Left lung (tissue), 10 donors: ENCODE data around the gene AFG1L. TPM values are rescaled to one million over a fixed set of nuclear protein-coding genes. Genes with fewer than 3 reads are reported as not detected.

Experiments
- ATAC-seq: fragments of 200-7000 bp; cut with Tn5 transposase; one replicate; pipeline ENCODE4 v1.9.1; 2020; ENCODE audit warnings: moderate library complexity
- DNase-seq, 4 donors: peaks; one replicate each; pipeline ENCODE4 v3.0.0-alpha.2; 2013 to 2020
- H3K27ac ChIP-seq, 2 donors: fragments of 200-600 bp; sonication (generic) in 1 of 2; one replicate each; pipeline versions ENCODE4 v1.5.0 to v1.8.0; 2020 to 2021
- H3K27me3 ChIP-seq, 2 donors: fragments of 200-600 bp; sonication (generic) in 1 of 2; one replicate each; pipeline versions ENCODE4 v1.5.0 to v1.8.0; 2020 to 2021
- H3K36me3 ChIP-seq, 2 donors: fragments of 200-600 bp; sonication (generic) in 1 of 2; one replicate each; pipeline versions ENCODE4 v1.5.0 to v1.8.0; 2020 to 2021
- H3K4me1 ChIP-seq, 2 donors: fragments of 200-600 bp; one replicate each; pipeline ENCODE4 v1.8.0; 2021
- H3K4me3 ChIP-seq, 2 donors: fragments of 200-600 bp; sonication (generic) in 1 of 2; one replicate each; pipeline versions ENCODE4 v1.5.0 to v1.8.0; 2020 to 2021; ENCODE audit warnings: mild to moderate bottlenecking in 1 of 2
- H3K9me3 ChIP-seq, 2 donors: fragments of 200-600 bp; sonication (generic) in 1 of 2; one replicate each; pipeline versions ENCODE4 v1.5.0 to v1.8.0; 2020 to 2021
- CTCF ChIP-seq, 2 donors: fragments of 200-600 bp; sonication (generic) in 1 of 2; IDR thresholded peaks; one replicate each; pipeline versions ENCODE4 v1.5.0 to v1.8.0; 2021; ENCODE audit warnings: antibody characterized with exemption in 2 of 2
- intact Hi-C, 2 donors: fragments of 100-400 bp; cut with DNase I; formaldehyde crosslinking; loops; one replicate each; pipeline versions ENCODE4 v1.11.2 to v1.14.2; 2022
- polyA plus RNA-seq, 6 donors: library from polyadenylated mRNA; unstranded; fragments of 120-200 nt; gene quantifications; one replicate each; pipeline ENCODE4 v1.2.1, GENCODE V29; 2013; ENCODE audit not compliant: insufficient read length in 6 of 6
- total RNA-seq, 2 donors: library from RNA; stranded (reverse); fragmentation: NEBNext Ultra II Directional; extraction: Animal tissue kit (Norgen Biotek cat#: 25700); gene quantifications; one replicate each; pipeline ENCODE4 v1.2.1, GENCODE V29; 2021
- donor health status: DM: no; HTN: yes; CAD: no.
- donor health status: DM: no; HTN: no; CAD: no.

The AFG1L gene
- total and polyA plus RNA-seq, 8 donors, result 5.8 to 10.2 (median 7.7) TPM

- H3K9me3 ChIP-seq, result no peaks in the 10 kb centered on the region
- H3K27ac ChIP-seq, result no peak overlapping the region
- ATAC-seq (no peak), DNase-seq (no peak)
- no peaks in the 10 kb centered on the region for H3K27me3 ChIP-seq
- no peak overlapping the region for H3K4me3 ChIP-seq
- H3K4me1 ChIP-seq, result no peaks in the 10 kb centered on the region
- no peak for TF ChIP-seq CTCF (IDR thresholded peaks at IDR 0.05)
- no peaks in the 10 kb centered on the region for H3K36me3 ChIP-seq
- intact Hi-C loops, result no loop called here
Observed at GRCh38 chr6:108275976-108276375, 18.9 kb upstream of the AFG1L start.

- Histone ChIP-seq H3K4me1 (no peaks in the 10 kb centered on the region), H3K36me3 (no peaks in the 10 kb centered on the region), H3K9me3 (no peaks in the 10 kb centered on the region), H3K27ac (no peak overlapping the region), H3K4me3 (no peak overlapping the region), H3K27me3 (no peaks in the 10 kb centered on the region)
- no peak for DNase-seq
- no peak for TF ChIP-seq CTCF (IDR thresholded peaks at IDR 0.05)
- intact Hi-C loops, result no loop called here
- ATAC-seq, result no peak
Observed at GRCh38 chr6:108277295-108277694, 17.6 kb upstream of the AFG1L start.

GRCh38 chr6:108277831-108278230 is 17.0 kb upstream of the AFG1L start:
- Histone ChIP-seq H3K36me3 (no peaks in the 10 kb centered on the region), H3K27ac (no peak overlapping the region), H3K4me1 (no peaks in the 10 kb centered on the region), H3K4me3 (no peak overlapping the region), H3K9me3 (no peaks in the 10 kb centered on the region), H3K27me3 (no peaks in the 10 kb centered on the region)
- intact Hi-C loops, result no loop called here
- ATAC-seq (no peak), DNase-seq (no peak)
- no peak for TF ChIP-seq CTCF (IDR thresholded peaks at IDR 0.05)

- Histone ChIP-seq H3K36me3 (no peaks in the 10 kb centered on the region), H3K27ac (no peak overlapping the region), H3K4me3 (no peak overlapping the region), H3K9me3 (no peaks in the 10 kb centered on the region), H3K27me3 (no peaks in the 10 kb centered on the region), H3K4me1 (no peaks in the 10 kb centered on the region)
- no peak for DNase-seq
- TF ChIP-seq CTCF (IDR thresholded peaks at IDR 0.05), result no peak
- intact Hi-C loops, result no loop called here
- no peak for ATAC-seq
Observed at GRCh38 chr6:108285381-108285780, 9.5 kb upstream of the AFG1L start.

- Histone ChIP-seq H3K36me3 (no peaks in the 10 kb centered on the region), H3K27me3 (no peaks in the 10 kb centered on the region), H3K4me1 (no peaks in the 10 kb centered on the region), H3K27ac (no peak overlapping the region), H3K9me3 (no peaks in the 10 kb centered on the region), H3K4me3 (no peak overlapping the region)
- TF ChIP-seq CTCF (IDR thresholded peaks at IDR 0.05), result no peak
- ATAC-seq, result no peak
- intact Hi-C loops, result no loop called here
- no peak for DNase-seq
Observed at GRCh38 chr6:108286366-108286765, 8.5 kb upstream of the AFG1L start.
